ENCODE data around the gene BRD7.

BRD7 gene

DNA sequence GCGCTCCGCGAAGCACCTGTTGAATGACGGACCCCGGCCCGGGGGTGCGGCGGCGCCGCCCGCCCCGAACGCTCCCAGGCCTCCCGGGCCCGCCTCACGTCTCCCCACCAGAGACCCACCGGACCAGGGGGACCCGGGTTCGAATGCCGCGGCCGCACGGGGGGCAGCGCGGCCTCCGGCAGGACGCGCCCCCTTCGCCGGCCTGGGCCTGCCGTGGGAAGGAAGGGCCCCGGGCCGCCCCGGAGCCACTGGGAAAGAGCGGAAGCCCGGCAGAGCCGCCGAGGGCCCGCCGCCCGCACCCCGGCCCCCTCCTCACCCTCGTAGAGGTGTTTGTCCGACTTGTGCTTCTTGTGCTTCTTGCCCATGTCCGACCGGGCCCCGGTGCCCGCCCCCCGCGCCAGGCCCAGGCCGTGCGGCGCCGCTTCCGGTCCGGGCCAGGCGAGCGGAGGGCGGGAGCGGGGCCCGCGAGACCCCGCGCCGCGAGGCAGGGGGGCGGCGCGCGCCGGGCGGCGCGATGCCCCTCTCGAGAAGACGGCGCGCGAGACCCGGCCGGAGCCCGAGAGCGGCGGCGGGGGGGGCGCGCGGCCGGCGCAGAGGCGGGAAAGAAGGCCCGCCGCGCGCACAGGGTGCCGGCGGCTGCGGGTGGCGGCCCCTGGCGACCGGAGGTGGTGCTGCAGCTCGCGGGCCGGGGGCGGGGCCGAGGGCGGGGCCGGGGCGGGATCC, at the start of gene BRD7:
BRD7 (minus strand) TSS at position 579 of the 723 bp plus-strand sequence; CDS start at position 365, 214 bp downstream.
- peak; percentile 33 for DNase-seq (ENCODE audit: low spot score)

GRCh38 chr16:50416388-50416787, 47.6 kb upstream of the BRD7 start:
- no peak for DNase-seq (ENCODE audit: low spot score)

- DNase-seq (ENCODE audit: low spot score), result no peak
Observed at GRCh38 chr16:50414152-50414551, 45.4 kb upstream of the BRD7 start.

GRCh38 chr16:50411034-50411433, 42.2 kb upstream of the BRD7 start:
- DNase-seq (ENCODE audit: low spot score), result no peak

GRCh38 chr16:50408001-50408561, 39.3 kb upstream of the BRD7 start:
- DNase-seq (ENCODE audit: low spot score), result no peak

DNA sequence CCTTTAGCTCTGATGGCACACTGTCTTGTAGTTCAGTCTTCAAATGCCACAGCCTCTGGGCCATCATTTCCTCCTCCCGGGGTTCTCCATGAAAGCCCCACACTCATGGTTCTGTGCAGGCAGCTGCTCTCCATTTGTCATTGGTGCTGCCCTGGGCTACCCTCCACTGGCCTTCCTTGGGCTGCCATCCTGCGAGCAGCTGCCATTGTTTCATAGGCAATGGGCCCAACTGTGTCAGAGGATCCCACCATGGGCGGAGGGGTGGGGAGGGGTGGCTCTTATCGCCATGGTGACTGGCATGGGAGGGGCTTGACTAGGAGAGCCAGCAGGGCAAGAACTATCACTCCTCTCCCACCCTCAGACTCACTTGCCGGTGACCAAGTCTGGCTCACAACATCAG, 38.6 kb upstream of the BRD7 start:
- no peak for DNase-seq (ENCODE audit: low spot score)

GRCh38 chr16:50403491-50403890, 34.7 kb upstream of the BRD7 start:
- no peak for DNase-seq (ENCODE audit: low spot score)

GRCh38 chr16:50402298-50402895, 33.6 kb upstream of the BRD7 start:
- DNase-seq (ENCODE audit: low spot score), result no peak

DNA sequence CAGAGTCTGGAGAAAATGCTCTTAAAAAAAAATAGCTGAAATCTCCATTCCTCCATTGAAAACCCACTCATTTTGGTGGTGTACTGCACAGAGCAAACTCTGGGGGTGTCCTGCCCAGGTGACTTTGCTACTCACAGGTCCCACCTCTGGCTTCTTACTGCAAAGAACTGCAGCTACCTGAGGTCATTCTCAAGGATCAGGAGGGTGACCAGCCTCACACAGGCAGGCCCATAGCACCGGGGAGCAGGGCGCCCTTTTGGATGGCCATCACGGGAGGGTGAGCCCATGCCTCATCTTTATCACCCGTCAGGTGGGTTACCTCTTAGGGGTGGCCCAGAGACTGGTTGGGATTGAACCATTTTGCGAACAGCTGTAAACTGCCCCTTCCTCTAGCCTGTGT, 32.6 kb upstream of the BRD7 start:
- DNase-seq (ENCODE audit: low spot score), result no peak

DNA sequence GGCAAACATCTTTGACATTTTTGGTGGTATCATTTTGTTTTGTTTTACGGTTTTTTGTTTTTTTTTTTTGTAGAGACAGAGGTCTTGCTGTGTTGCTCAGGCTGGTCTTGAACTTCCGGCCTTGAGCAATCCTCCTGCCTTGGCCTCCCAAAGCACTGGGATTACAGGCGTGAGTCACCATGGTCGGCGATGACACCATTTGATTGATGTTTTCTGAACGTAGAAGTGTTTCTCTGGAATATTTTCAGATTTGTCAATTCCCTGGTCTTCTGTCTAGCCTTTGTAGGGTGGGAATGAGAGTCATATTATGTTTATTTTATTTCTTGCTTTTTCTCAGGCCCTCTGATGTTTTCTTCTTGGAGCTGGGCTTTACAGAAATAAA, 32.2 kb upstream of the BRD7 start:
- DNase-seq (ENCODE audit: low spot score), result no peak

DNA sequence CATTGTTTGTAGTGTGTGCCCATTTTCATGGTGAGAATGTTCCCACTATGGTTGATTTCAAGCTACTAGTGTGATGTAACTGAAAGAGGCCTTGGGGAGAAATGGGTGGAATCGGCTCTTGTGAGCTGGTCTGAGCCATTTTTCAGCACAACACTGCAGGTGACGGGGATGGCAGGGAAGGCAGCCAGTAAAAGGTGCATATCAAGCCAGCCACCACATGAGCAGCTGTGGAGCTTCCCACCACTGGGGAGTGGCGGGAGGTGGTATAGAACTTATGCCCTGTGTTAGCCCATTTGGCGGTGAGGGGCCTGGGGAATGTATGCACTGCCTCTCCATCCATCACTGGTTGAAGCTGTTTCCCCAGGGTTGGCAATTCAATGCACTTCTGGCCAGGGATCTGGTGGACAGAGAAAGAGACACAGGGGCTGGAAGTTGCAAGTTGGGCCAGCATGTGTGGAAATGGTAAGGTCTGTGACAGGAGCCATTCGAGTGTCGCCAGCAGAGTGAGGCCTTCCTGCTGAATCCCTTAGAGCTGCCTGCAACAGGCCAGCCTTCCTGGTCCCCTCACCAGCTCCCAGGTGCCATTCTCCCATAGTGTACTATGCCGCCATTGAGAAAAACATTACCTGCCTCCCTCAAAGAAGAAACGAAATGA, 31.7 kb upstream of the BRD7 start:
- DNase-seq (ENCODE audit: low spot score), result no peak

- no peak for DNase-seq (ENCODE audit: low spot score)
Observed at GRCh38 chr16:50399411-50399810, 30.6 kb upstream of the BRD7 start.

DNA sequence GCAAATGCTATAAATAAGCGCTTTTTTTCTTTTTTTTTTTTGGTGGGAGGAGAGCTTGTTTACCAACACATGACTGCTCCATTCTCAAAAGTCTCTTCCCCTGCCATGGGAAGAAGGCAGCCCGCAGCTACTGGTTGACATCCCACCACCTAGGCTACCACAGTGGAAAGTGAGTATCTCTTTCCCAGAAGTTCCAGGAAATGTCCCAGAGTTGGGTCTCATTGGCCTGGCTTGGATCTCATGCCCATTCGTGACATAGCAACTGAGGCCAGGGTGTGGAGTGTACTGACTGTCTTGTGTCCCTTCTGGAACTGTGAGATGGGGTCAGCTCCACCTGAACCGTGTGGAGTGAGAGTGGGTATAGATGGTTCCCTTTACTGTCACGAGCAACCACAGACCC, 29.5 kb upstream of the BRD7 start:
- no peak for DNase-seq (ENCODE audit: low spot score)

- DNase-seq (ENCODE audit: low spot score), result peak; percentile 68
Observed at GRCh38 chr16:50396761-50397535, 28.2 kb upstream of the BRD7 start.

GRCh38 chr16:50395763-50396710, 27.2 kb upstream of the BRD7 start:
- no peak for DNase-seq (ENCODE audit: low spot score)

DNA sequence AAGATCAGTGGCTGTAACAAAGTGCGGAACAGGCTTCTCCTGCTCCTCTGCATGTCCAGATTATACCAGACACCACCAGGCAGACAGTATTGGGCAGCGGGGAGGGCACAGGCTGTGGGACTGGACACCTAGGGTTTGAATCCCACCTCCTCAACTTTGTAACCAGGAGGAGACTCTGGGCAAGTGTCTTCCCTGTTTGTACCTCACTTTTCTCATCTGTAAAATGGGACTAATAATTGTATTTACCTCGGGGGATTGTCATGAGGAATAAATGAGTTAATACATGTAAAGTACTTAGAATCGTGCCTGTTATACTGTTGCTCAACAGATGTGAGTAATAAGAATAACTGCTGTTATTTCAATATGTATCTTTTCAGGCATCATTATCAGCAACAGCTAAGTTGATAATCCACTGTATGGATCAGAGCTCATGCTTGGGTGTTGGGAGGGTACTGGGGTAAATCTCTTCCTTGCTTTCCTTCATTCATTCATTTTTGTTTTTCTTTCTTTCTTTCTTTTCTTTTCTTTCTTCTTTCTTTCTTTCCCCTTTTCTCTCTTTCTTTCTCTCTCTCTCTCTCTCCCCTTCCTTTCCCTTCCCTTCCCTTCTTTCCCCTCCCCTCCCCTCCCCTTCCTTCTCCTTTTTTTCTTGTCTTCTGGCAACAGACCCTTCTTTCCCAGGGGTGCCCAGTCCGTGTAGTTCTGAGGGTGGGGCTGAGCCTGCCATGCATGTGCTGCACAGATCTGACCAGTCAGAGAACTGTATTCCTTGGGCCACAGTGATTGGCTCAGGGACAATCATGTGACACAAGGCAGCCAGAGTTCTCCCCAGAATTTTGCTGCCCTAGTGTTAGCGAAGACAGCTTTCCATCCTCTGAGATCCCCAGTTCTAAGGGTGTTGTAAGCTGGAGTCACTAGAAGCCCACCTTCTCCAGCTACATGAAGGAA, 25.3 kb upstream of the BRD7 start:
- no peak for DNase-seq (ENCODE audit: low spot score)

GRCh38 chr16:50393416-50393815, 24.6 kb upstream of the BRD7 start:
- no peak for DNase-seq (ENCODE audit: low spot score)

- DNase-seq (ENCODE audit: low spot score), result peak; percentile 90
Observed at GRCh38 chr16:50390914-50391716, 22.3 kb upstream of the BRD7 start.

- peak; percentile 54 for DNase-seq (ENCODE audit: low spot score)
Observed at GRCh38 chr16:50390371-50390771, 21.6 kb upstream of the BRD7 start.

Measured in SW480 (cell line).